ENCODE data around the gene MPZL1. TPM values are rescaled to one million over a fixed set of nuclear protein-coding genes. Genes with fewer than 3 reads are reported as not detected.

Gene MPZL1
- total and polyA plus RNA-seq, 2 of the 8 experiments (the other 6 are each of a cell fraction or from before 2014, with no cell fraction given) = 37.8 to 120 TPM

GRCh38 chr1:167833904-167834303, 112.1 kb downstream of the MPZL1 start:
- no peaks in the 10 kb centered on the region for H3K27me3 ChIP-seq (replicated peaks in 1 of 4; ENCODE audit: control insufficient read depth in 3 of 4, extremely low read depth in 1 of 4, insufficient read depth in 3 of 4, low read length in 3 of 4)
- H3K56ac ChIP-seq (replicated peaks; ENCODE audit: insufficient read length, low read depth, low read length) = no peak overlapping the region
- no peak overlapping the region for H3K23ac ChIP-seq (ENCODE audit: insufficient read length)
- no peak overlapping the region for H2BK5ac ChIP-seq (ENCODE audit: low read depth, low read length)
- peaks cover 0 to 9% (median 4%) of the 10 kb centered on the region in 4 experiments; a peak in 4 of 7 replicates for H3K4me1 ChIP-seq (replicated peaks in 1 of 4; ENCODE audit: control insufficient read depth in 3 of 4, insufficient read depth in 4 of 4, low read length in 3 of 4)
- POLR2A ChIA-PET (ENCODE audit: partially characterized antibody) = no interaction called here
- no peaks in the 10 kb centered on the region for H3K79me1 ChIP-seq (ENCODE audit: low read depth, low read length)
- H2BK120ac ChIP-seq (replicated peaks; ENCODE audit: low read depth, low read length) = no peak overlapping the region
- no peak overlapping the region for H3K4me2 ChIP-seq (ENCODE audit: insufficient read depth in 1 of 2, low read depth in 2 of 2, low read length in 2 of 2)
- H4K5ac ChIP-seq (ENCODE audit: insufficient read length, low read depth, low read length) = no peak overlapping the region
- H3K36me3 ChIP-seq (ENCODE audit: control insufficient read depth in 2 of 4, insufficient read depth in 4 of 4, low read length in 3 of 4) = no peaks in the 10 kb centered on the region
- FAIRE-seq (no peak), DNase-seq (ENCODE audit: low read depth in 1 of 2, low spot score in 2 of 2) (no peak)
- H3K14ac ChIP-seq (ENCODE audit: insufficient read length) = no peak overlapping the region
- H2BK12ac ChIP-seq (ENCODE audit: low read depth, low read length) = no peak overlapping the region
- no peak overlapping the region for H3K27ac ChIP-seq (ENCODE audit: low read depth, low read length)
- no peak overlapping the region for H3K4ac ChIP-seq (replicated peaks; ENCODE audit: insufficient read length, low read depth, low read length)
- no peaks in the 10 kb centered on the region for H3K79me2 ChIP-seq (ENCODE audit: control insufficient read depth in 1 of 2, insufficient read depth in 2 of 2, low read length in 2 of 2)
- H3K4me3 ChIP-seq (ENCODE audit: extremely low read depth in 1 of 4, insufficient read depth in 2 of 4, low read depth in 3 of 4, low read length in 4 of 4) = no peak overlapping the region
- no peak overlapping the region for H3K9ac ChIP-seq (replicated peaks in 1 of 4; ENCODE audit: extremely low read depth in 1 of 4, low read depth in 3 of 4, low read length in 3 of 4)
- H2BK15ac ChIP-seq (ENCODE audit: low read length) = no peak overlapping the region
- CTCF ChIA-PET (ENCODE audit: partially characterized antibody) = interaction anchor here (0.6 kb wide), 1 partner anchor 47 kb away, joined by 3 read pairs; no protein-coding TSS in a partner anchor
- H4K91ac ChIP-seq (replicated peaks; ENCODE audit: insufficient read length, low read length) = no peak overlapping the region
- H3K9me3 ChIP-seq (ENCODE audit: insufficient read depth in 2 of 2, low read depth in 1 of 2, low read length in 1 of 2) = no peaks in the 10 kb centered on the region
- no peak overlapping the region for H2AK5ac ChIP-seq (ENCODE audit: low read depth, low read length)
- H3K18ac ChIP-seq (ENCODE audit: extremely low read depth, low read length) = no peak overlapping the region
- H2AFZ ChIP-seq (ENCODE audit: low read length) = no peak overlapping the region
- no peak overlapping the region for H2BK20ac ChIP-seq (ENCODE audit: low read length)
- H4K8ac ChIP-seq (ENCODE audit: extremely low read depth, insufficient read depth, low read length) = no peak overlapping the region
- H4K20me1 ChIP-seq (replicated peaks in 1 of 2; ENCODE audit: control insufficient read depth in 1 of 2, insufficient read depth in 2 of 2, low read length in 2 of 2) = no peaks in the 10 kb centered on the region
- no peaks in the 10 kb centered on the region for H3K23me2 ChIP-seq (ENCODE audit: low read depth, low read length)
- TF ChIP-seq RBBP5 (IDR thresholded peaks at IDR 0.05; ENCODE audit: borderline replicate concordance, low read depth, low read length) = no peak
- TF ChIP-seq CEBPB (IDR thresholded peaks at IDR 0.05; ENCODE audit: low read depth, low read length) = no peak
- TF ChIP-seq SP1 (IDR thresholded peaks at IDR 0.05; ENCODE audit: low read depth, low read length) = no peak
- TF ChIP-seq FOSL1 (IDR thresholded peaks at IDR 0.05; ENCODE audit: insufficient read depth, low read depth, low read length) = no peak
- no peak for TF ChIP-seq CHD1 (IDR thresholded peaks at IDR 0.05; ENCODE audit: low read depth, low read length)
- no peak for TF ChIP-seq EZH2 (IDR thresholded peaks at IDR 0.05; ENCODE audit: low read depth, low read length, severe bottlenecking)
- TF ChIP-seq HDAC6 (IDR thresholded peaks at IDR 0.05; ENCODE audit: low read depth, low read length) = no peak
- TF ChIP-seq BCL11A (IDR thresholded peaks at IDR 0.05; ENCODE audit: low read depth in 2 of 2, low read length in 2 of 2) = no peak
- no peak for TF ChIP-seq SAP30 (IDR thresholded peaks at IDR 0.05; ENCODE audit: insufficient read depth, insufficient replicate concordance, low read length)
- TF ChIP-seq GTF2F1 (IDR thresholded peaks at IDR 0.05; ENCODE audit: borderline replicate concordance, low read depth, low read length) = no peak
- no peak for TF ChIP-seq ASH2L (IDR thresholded peaks at IDR 0.05; ENCODE audit: low read length)
- TF ChIP-seq KDM5A (IDR thresholded peaks at IDR 0.05; ENCODE audit: low read length) = no peak
- no peak for TF ChIP-seq SRF (IDR thresholded peaks at IDR 0.05; ENCODE audit: low read depth, low read length)
- no peak for TF ChIP-seq BRCA1 (IDR thresholded peaks at IDR 0.05; ENCODE audit: low read depth, low read length)
- TF ChIP-seq RFX5 (IDR thresholded peaks at IDR 0.05; ENCODE audit: borderline replicate concordance, low read depth, low read length) = no peak
- no peak for TF ChIP-seq TAF7 (optimal IDR thresholded peaks at IDR 0.05; ENCODE audit: borderline replicate concordance, low read depth, low read length)
- no peak for TF ChIP-seq TCF12 (IDR thresholded peaks at IDR 0.05; ENCODE audit: low read depth, low read length)
